KOPT-K1 (cell line): ENCODE data around the gene CCDC82.

Experiments used
- H3K27ac ChIP-seq: fragments of 200-600 bp; sonication (generic); 2 replicates; pipeline ENCODE4 v1.5.1; 2016; ENCODE audit warnings: antibody characterized with exemption, mild to moderate bottlenecking, low read depth, low read length; ENCODE audit not compliant: poor library complexity, severe bottlenecking
- H3K36me3 ChIP-seq: fragments of 200-600 bp; sonication (generic); 2 replicates; pipeline ENCODE4 v1.5.1; 2017; ENCODE audit warnings: antibody characterized with exemption, mild to moderate bottlenecking, low read length, moderate library complexity; ENCODE audit not compliant: insufficient read depth
- H3K9me3 ChIP-seq: fragments of 200-600 bp; sonication (generic); 2 replicates; pipeline ENCODE4 v1.5.1; 2017; ENCODE audit warnings: antibody characterized with exemption, low read length, mild to moderate bottlenecking; ENCODE audit not compliant: insufficient read depth, poor library complexity, severe bottlenecking

Gene CCDC82

GRCh38 chr11:96328395-96329010, 61.2 kb downstream of the CCDC82 start:
- Histone ChIP-seq H3K36me3 (no peaks in the 10 kb centered on the region), H3K27ac (no peak overlapping the region), H3K9me3 (no peaks in the 10 kb centered on the region)

- H3K36me3 ChIP-seq: no peaks in the 10 kb centered on the region
- H3K9me3 ChIP-seq: no peaks in the 10 kb centered on the region
- H3K27ac ChIP-seq: no peak overlapping the region
Measured at GRCh38 chr11:96326959-96327358, 62.8 kb downstream of the CCDC82 start.

- Histone ChIP-seq H3K27ac (no peak overlapping the region), H3K9me3 (no peaks in the 10 kb centered on the region), H3K36me3 (no peaks in the 10 kb centered on the region)
Measured at GRCh38 chr11:96324912-96325311, 64.8 kb downstream of the CCDC82 start.

- Histone ChIP-seq H3K27ac (no peak overlapping the region), H3K36me3 (no peaks in the 10 kb centered on the region), H3K9me3 (no peaks in the 10 kb centered on the region)
Measured at GRCh38 chr11:96323642-96323985, 66.1 kb downstream of the CCDC82 start.

- no peaks in the 10 kb centered on the region for H3K9me3 ChIP-seq
- no peak overlapping the region for H3K27ac ChIP-seq
- no peaks in the 10 kb centered on the region for H3K36me3 ChIP-seq
Measured at GRCh38 chr11:96322775-96323641, 66.7 kb downstream of the CCDC82 start.

GRCh38 chr11:96321091-96321490, 68.6 kb downstream of the CCDC82 start:
- Histone ChIP-seq H3K36me3 (no peaks in the 10 kb centered on the region), H3K27ac (no peak overlapping the region), H3K9me3 (no peaks in the 10 kb centered on the region)

GRCh38 chr11:96319898-96320656, 69.6 kb downstream of the CCDC82 start:
- no peaks in the 10 kb centered on the region for H3K9me3 ChIP-seq
- no peak overlapping the region for H3K27ac ChIP-seq
- H3K36me3 ChIP-seq: no peaks in the 10 kb centered on the region

- no peaks in the 10 kb centered on the region for H3K9me3 ChIP-seq
- no peak overlapping the region for H3K27ac ChIP-seq
- no peaks in the 10 kb centered on the region for H3K36me3 ChIP-seq
Measured at GRCh38 chr11:96318850-96319249, 70.9 kb downstream of the CCDC82 start.

GRCh38 chr11:96318399-96318798, 71.3 kb downstream of the CCDC82 start:
- no peak overlapping the region for H3K27ac ChIP-seq
- no peaks in the 10 kb centered on the region for H3K9me3 ChIP-seq
- H3K36me3 ChIP-seq: no peaks in the 10 kb centered on the region

- Histone ChIP-seq H3K36me3 (no peaks in the 10 kb centered on the region), H3K9me3 (no peaks in the 10 kb centered on the region), H3K27ac (no peak overlapping the region)
Measured at GRCh38 chr11:96317985-96318384, 71.7 kb downstream of the CCDC82 start.

- Histone ChIP-seq H3K36me3 (no peaks in the 10 kb centered on the region), H3K9me3 (no peaks in the 10 kb centered on the region), H3K27ac (no peak overlapping the region)
Measured at GRCh38 chr11:96317571-96317970, 72.1 kb downstream of the CCDC82 start.

GRCh38 chr11:96316869-96317268, 72.8 kb downstream of the CCDC82 start:
- H3K36me3 ChIP-seq: no peaks in the 10 kb centered on the region
- no peak overlapping the region for H3K27ac ChIP-seq
- H3K9me3 ChIP-seq: no peaks in the 10 kb centered on the region

GRCh38 chr11:96315476-96315875, 74.2 kb downstream of the CCDC82 start:
- no peak overlapping the region for H3K27ac ChIP-seq
- H3K36me3 ChIP-seq: no peaks in the 10 kb centered on the region
- no peaks in the 10 kb centered on the region for H3K9me3 ChIP-seq

GRCh38 chr11:96314326-96315020, 75.2 kb downstream of the CCDC82 start:
- H3K9me3 ChIP-seq: no peaks in the 10 kb centered on the region
- no peaks in the 10 kb centered on the region for H3K36me3 ChIP-seq
- no peak overlapping the region for H3K27ac ChIP-seq

GRCh38 chr11:96313163-96313562, 76.5 kb downstream of the CCDC82 start:
- Histone ChIP-seq H3K9me3 (no peaks in the 10 kb centered on the region), H3K36me3 (no peaks in the 10 kb centered on the region), H3K27ac (no peak overlapping the region)
